ENCODE results near the gene MAFF. TPM values are rescaled to one million over a fixed set of nuclear protein-coding genes. Genes with fewer than 3 reads are reported as not detected.
A peak's percentile ranks its signal among the peaks of the same experiment; 100 is the strongest.
"Not testable (repeated sequence)": the region's sequence is repeated elsewhere in the genome, so short reads cannot be mapped to it uniquely, and the experiment has no call there.

MAFF gene
- 10 to 100 TPM in 2 of 3 donors, 1 to 10 TPM in 1; 8.1 to 20.8 (median 15.2) TPM for polyA plus RNA-seq

GRCh38 chr22:38201711-38202436, at the start of gene MAFF:
Gene MAFF (plus strand): TSS chr22:38201994. CDS start chr22:38213854, 11,860 bp downstream.
- peak; percentile 89 to 90 (median 90) for DNase-seq
- Mint-ChIP-seq H3K27ac (peak within 1 kb of the TSS; percentile 99 to 100 (median 100)), H3K9me3 (peaks cover 0 to 2% (median 0%) of the 10 kb centered on the region in 6 donors), H3K27me3 (ENCODE audit: low read depth in 3 of 3) (peaks cover 40 to 44% (median 44%) of the 10 kb centered on the region in 3 donors), H3K4me3 (peak within 1 kb of the TSS; percentile 91 to 97 (median 92)), H3K36me3 (no peaks in the 10 kb centered on the region), H3K4me1 (peaks cover 65 to 68% of the 10 kb centered on the region in 2 donors)

GRCh38 chr22:38153821-38154562, 47.8 kb upstream of the MAFF start:
- Mint-ChIP-seq H3K27me3 (ENCODE audit: low read depth in 3 of 3) (peaks cover 0 to 3% (median 2%) of the 10 kb centered on the region in 3 donors), H3K4me1 (no peaks in the 10 kb centered on the region), H3K36me3 (peaks cover 0 to 28% (median 16%) of the 10 kb centered on the region in 3 donors), H3K4me3 (no peak overlapping the region), H3K9me3 (no peaks in the 10 kb centered on the region), H3K27ac (peak overlapping the region in 2 of 6 donors; percentile 27 to 60)
- DNase-seq = no peak

DNA sequence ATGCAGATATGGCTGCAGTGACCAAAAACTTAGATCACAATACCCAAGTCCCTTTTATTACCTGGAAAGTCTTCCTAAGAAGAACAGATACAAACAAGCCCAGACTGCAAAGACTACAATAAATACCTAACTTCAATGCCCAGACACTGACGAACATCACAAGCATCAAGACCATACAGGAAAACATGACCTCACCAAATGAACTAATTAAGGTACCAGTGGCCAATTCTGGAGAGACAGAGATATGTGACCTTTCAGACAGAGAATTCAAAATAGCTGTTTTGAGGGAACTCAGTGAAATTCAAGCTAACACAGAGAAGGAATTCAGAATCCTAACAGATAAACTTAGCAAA, 47.3 kb upstream of the MAFF start:
- not testable (repeated sequence) for H3K4me1 Mint-ChIP-seq; H3K27me3 Mint-ChIP-seq (ENCODE audit: low read depth in 3 of 3); H3K4me3 Mint-ChIP-seq; DNase-seq; H3K9me3 Mint-ChIP-seq
- Mint-ChIP-seq H3K27ac (peak overlapping the region in 3 of 6 donors; percentile 15 to 60 (median 45)), H3K36me3 (peaks cover 0 to 25% (median 12%) of the 10 kb centered on the region in 3 donors)

GRCh38 chr22:38155703-38156102, 46.1 kb upstream of the MAFF start:
- Mint-ChIP-seq H3K9me3 (no peaks in the 10 kb centered on the region), H3K27me3 (ENCODE audit: low read depth in 3 of 3) (peaks cover 0 to 3% (median 2%) of the 10 kb centered on the region in 3 donors), H3K4me3 (no peak overlapping the region), H3K4me1 (peaks cover 0 to 7% of the 10 kb centered on the region in 2 donors), H3K27ac (no peak overlapping the region), H3K36me3 (peaks cover 3 to 20% (median 13%) of the 10 kb centered on the region in 3 donors)
- no peak for DNase-seq

DNA sequence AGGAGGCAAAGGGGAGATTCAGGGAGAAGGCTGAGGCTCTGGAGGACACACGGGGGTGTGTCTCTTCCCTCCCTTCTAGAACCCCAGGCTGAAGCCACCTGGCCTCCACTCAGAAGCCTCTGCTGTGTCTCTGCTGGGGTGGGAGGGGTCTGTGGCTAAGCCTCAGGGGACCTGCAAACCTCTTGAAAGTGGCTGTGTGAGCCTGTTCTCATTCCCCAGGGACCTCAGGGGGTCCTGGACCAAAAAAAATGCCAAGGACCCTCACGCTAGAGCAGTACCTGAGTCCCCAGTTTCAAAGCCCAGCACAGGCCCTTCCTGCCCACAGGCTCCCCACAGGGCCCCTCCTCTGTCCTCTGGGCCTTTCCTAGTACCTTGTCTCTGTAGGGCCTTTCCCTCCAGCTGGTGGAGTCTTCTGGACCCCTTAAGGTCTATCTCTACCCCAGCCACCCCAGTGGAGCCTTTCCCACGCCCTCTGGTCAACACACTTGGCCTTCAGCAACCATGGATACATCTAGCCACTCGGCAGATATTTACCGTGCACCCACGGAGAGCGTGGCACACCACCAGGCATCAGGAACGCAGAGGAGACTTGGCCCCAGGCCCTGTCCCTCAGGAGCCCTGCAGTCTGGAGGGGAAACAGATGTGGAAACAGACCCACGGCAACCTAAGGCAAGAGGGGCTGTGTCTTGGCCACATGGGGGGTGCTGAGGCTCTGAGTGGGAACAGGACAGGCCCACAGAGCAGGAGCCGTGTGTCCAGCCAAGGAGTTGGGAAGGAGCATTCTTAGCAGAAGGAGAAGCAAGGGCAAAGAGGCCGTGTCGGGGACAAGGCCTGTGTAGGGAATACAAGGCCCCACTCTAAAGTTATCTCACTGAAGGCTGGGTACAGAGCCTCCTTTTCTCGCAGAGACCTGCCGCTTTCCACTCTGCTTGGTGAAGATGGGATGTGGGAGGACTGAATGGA, 38.6 kb upstream of the MAFF start:
- H3K4me1 Mint-ChIP-seq = peaks cover 24 to 31% of the 10 kb centered on the region in 2 donors
- peaks cover 0 to 3% (median 0%) of the 10 kb centered on the region in 3 donors for H3K27me3 Mint-ChIP-seq (ENCODE audit: low read depth in 3 of 3)
- no peak overlapping the region for H3K4me3 Mint-ChIP-seq
- peaks cover 11 to 27% (median 21%) of the 10 kb centered on the region in 3 donors for H3K36me3 Mint-ChIP-seq
- no peaks in the 10 kb centered on the region for H3K9me3 Mint-ChIP-seq
- DNase-seq = no peak
- H3K27ac Mint-ChIP-seq = peak overlapping the region in 5 of 6 donors; percentile 42 to 59 (median 57)

DNA sequence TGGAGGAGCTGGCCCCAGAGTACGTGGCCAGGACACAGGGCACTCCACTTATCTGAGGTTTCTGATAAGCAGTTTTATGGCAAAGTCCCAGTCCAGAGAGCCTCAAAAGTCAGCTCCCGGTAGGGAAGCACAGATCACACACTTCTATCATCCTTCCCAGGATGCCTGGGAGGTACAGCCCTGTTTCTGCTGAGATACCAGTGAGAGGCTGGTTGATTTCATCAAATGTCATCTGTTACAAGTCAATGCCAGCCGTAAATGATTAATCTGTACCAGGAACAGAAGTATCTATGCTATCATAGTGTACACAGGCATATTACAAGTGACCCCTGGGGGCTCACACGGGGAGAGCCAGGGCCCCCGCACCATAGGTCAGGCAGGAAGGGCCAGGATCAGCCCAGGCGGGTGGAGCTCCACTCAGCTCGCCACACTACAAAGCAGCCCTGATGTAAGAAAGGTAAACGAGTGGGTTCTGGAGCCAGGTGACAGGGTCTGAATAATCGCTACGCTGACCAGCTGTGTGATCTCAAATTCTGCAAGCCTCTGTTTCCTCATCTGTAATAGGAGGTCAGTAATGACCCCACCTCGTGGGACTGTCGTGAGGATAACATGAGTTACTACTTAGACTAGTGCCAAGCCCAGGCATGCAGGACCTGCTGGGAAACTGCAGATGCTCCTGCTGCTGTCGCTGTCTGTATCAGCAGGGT, 37.8 kb upstream of the MAFF start:
- Mint-ChIP-seq H3K27me3 (ENCODE audit: low read depth in 3 of 3) (peaks cover 0 to 3% (median 0%) of the 10 kb centered on the region in 3 donors), H3K4me1 (peaks cover 24 to 31% of the 10 kb centered on the region in 2 donors), H3K9me3 (no peaks in the 10 kb centered on the region), H3K4me3 (peak overlapping the region in 1 of 5 donors; percentile 44), H3K36me3 (peaks cover 11 to 27% (median 24%) of the 10 kb centered on the region in 3 donors), H3K27ac (peak overlapping the region in 4 of 6 donors; percentile 49 to 76 (median 56))
- no peak for DNase-seq

GRCh38 chr22:38164551-38164918, 37.3 kb upstream of the MAFF start:
- Mint-ChIP-seq H3K27ac (peak overlapping the region in 4 of 6 donors; percentile 49 to 76 (median 56)), H3K9me3 (no peaks in the 10 kb centered on the region), H3K27me3 (ENCODE audit: low read depth in 3 of 3) (peaks cover 0 to 3% (median 0%) of the 10 kb centered on the region in 3 donors), H3K36me3 (peaks cover 11 to 27% (median 24%) of the 10 kb centered on the region in 3 donors), H3K4me3 (peak overlapping the region in 1 of 5 donors; percentile 44), H3K4me1 (peaks cover 24 to 31% of the 10 kb centered on the region in 2 donors)
- DNase-seq = no peak

GRCh38 chr22:38165922-38166593, 35.7 kb upstream of the MAFF start:
- DNase-seq = no peak
- Mint-ChIP-seq H3K4me3 (no peak overlapping the region), H3K36me3 (peaks cover 8 to 26% (median 24%) of the 10 kb centered on the region in 3 donors), H3K27me3 (ENCODE audit: low read depth in 3 of 3) (peaks cover 0 to 3% (median 0%) of the 10 kb centered on the region in 3 donors), H3K4me1 (peaks cover 20 to 27% of the 10 kb centered on the region in 2 donors), H3K9me3 (no peaks in the 10 kb centered on the region), H3K27ac (peak overlapping the region in 4 of 6 donors; percentile 20 to 76 (median 34))

GRCh38 chr22:38167988-38168407, 33.8 kb upstream of the MAFF start:
- peaks cover 11 to 20% (median 14%) of the 10 kb centered on the region in 3 donors for H3K36me3 Mint-ChIP-seq
- H3K9me3 Mint-ChIP-seq = no peaks in the 10 kb centered on the region
- peaks cover 4 to 7% (median 6%) of the 10 kb centered on the region in 3 donors for H3K27me3 Mint-ChIP-seq (ENCODE audit: low read depth in 3 of 3)
- peak overlapping the region in 1 of 5 donors; percentile 3 for H3K4me3 Mint-ChIP-seq
- H3K27ac Mint-ChIP-seq = peak overlapping the region in 2 of 6 donors; percentile 45 to 88
- DNase-seq = no peak
- H3K4me1 Mint-ChIP-seq = peaks cover 26 to 30% of the 10 kb centered on the region in 2 donors

DNA sequence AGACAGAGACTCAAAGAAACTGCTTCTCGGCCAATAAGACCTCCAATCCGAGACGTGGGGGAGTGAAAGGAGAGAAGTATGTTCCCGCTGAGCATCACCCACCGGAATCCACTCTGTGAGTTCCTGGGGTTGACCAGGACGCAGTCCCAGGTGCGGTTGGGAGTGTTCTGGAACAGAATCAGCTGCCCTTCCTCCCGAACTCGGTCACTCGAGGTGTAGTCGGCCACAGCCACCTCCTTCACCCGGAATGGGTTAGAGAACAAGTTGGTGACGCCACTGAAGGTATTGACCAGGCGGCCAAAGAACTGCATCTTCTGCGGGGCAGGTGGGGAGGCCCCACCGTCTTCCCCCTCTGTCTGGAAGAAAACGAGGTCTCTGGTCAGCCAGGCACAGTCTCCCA, 32.7 kb upstream of the MAFF start:
- Mint-ChIP-seq H3K4me3 (no peak overlapping the region), H3K27me3 (ENCODE audit: low read depth in 3 of 3) (peaks cover 5 to 10% (median 9%) of the 10 kb centered on the region in 3 donors), H3K36me3 (peaks cover 11 to 20% (median 12%) of the 10 kb centered on the region in 3 donors), H3K9me3 (no peaks in the 10 kb centered on the region), H3K4me1 (peaks cover 32 to 35% of the 10 kb centered on the region in 2 donors), H3K27ac (peak overlapping the region in 2 of 6 donors; percentile 71 to 77)
- no peak for DNase-seq

GRCh38 chr22:38170469-38170868, 31.3 kb upstream of the MAFF start:
- Mint-ChIP-seq H3K27ac (peak overlapping the region in 5 of 6 donors; percentile 50 to 91 (median 80)), H3K4me3 (peak overlapping the region in 1 of 5 donors; percentile 48)

More at GRCh38 chr22:38170469-38170868, 31.3 kb upstream of the MAFF start:
- peaks cover 5 to 10% (median 9%) of the 10 kb centered on the region in 3 donors for H3K27me3 Mint-ChIP-seq (ENCODE audit: low read depth in 3 of 3)
- H3K36me3 Mint-ChIP-seq = peaks cover 7 to 16% (median 12%) of the 10 kb centered on the region in 3 donors
- no peak for DNase-seq
- no peaks in the 10 kb centered on the region for H3K9me3 Mint-ChIP-seq
- peaks cover 31 to 33% of the 10 kb centered on the region in 2 donors for H3K4me1 Mint-ChIP-seq
